ENCODE data around the gene EIF2S3.

- TF ChIP-seq MEF2A (IDR thresholded peaks at IDR 0.05; ENCODE audit: borderline replicate concordance, low read depth) (no peak), YY1 (IDR thresholded peaks at IDR 0.05; ENCODE audit: low read depth) (no peak), JUND (IDR thresholded peaks at IDR 0.05) (no peak)
- TF ChIP-seq, protein P1, sequence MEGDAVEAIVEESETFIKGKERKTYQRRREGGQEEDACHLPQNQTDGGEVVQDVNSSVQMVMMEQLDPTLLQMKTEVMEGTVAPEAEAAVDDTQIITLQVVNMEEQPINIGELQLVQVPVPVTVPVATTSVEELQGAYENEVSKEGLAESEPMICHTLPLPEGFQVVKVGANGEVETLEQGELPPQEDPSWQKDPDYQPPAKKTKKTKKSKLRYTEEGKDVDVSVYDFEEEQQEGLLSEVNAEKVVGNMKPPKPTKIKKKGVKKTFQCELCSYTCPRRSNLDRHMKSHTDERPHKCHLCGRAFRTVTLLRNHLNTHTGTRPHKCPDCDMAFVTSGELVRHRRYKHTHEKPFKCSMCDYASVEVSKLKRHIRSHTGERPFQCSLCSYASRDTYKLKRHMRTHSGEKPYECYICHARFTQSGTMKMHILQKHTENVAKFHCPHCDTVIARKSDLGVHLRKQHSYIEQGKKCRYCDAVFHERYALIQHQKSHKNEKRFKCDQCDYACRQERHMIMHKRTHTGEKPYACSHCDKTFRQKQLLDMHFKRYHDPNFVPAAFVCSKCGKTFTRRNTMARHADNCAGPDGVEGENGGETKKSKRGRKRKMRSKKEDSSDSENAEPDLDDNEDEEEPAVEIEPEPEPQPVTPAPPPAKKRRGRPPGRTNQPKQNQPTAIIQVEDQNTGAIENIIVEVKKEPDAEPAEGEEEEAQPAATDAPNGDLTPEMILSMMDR (IDR thresholded peaks at IDR 0.05), result no peak
- TF ChIP-seq, protein P2, sequence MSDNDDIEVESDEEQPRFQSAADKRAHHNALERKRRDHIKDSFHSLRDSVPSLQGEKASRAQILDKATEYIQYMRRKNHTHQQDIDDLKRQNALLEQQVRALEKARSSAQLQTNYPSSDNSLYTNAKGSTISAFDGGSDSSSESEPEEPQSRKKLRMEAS (IDR thresholded peaks at IDR 0.05; ENCODE audit: low read depth), result no peak
Measured at GRCh38 chrX:24093746-24094145, 39.0 kb downstream of the EIF2S3 start.
